ENCODE results near the gene XRRA1. TPM values are rescaled to one million over a fixed set of nuclear protein-coding genes. Genes with fewer than 3 reads are reported as not detected.

The XRRA1 gene
- total RNA-seq, 1 donor from 2014 or later = 7.0 TPM

DNA sequence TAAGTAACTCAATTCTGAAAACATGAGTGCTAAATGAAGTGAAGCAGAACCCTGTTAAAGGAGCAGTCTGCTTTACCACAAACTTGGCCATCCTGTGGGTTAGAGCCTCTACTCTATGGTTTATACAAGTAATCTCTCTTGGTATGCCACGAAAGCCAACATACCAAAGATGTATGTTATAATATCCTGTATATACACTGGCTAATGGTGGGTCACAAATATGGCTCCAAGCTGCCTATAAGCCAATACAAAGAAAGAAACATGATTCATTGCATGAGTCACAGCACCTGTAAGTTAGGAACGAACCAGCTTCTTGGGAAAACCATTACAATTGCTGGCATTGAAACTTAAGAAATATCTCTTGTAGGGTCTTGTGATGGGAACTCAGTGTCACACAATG, 16.1 kb downstream of the XRRA1 start:
- DNase-seq = no peak
- TF ChIP-seq, protein P1, sequence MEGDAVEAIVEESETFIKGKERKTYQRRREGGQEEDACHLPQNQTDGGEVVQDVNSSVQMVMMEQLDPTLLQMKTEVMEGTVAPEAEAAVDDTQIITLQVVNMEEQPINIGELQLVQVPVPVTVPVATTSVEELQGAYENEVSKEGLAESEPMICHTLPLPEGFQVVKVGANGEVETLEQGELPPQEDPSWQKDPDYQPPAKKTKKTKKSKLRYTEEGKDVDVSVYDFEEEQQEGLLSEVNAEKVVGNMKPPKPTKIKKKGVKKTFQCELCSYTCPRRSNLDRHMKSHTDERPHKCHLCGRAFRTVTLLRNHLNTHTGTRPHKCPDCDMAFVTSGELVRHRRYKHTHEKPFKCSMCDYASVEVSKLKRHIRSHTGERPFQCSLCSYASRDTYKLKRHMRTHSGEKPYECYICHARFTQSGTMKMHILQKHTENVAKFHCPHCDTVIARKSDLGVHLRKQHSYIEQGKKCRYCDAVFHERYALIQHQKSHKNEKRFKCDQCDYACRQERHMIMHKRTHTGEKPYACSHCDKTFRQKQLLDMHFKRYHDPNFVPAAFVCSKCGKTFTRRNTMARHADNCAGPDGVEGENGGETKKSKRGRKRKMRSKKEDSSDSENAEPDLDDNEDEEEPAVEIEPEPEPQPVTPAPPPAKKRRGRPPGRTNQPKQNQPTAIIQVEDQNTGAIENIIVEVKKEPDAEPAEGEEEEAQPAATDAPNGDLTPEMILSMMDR (IDR thresholded peaks at IDR 0.05; ENCODE audit: borderline replicate concordance) = no peak
- H3K27ac ChIP-seq (replicated peaks) = no peak overlapping the region
- H3K27me3 ChIP-seq (ENCODE audit: low read depth) = no peaks in the 10 kb centered on the region
- H3K4me1 ChIP-seq = peaks cover 4% of the 10 kb centered on the region
- no peak overlapping the region for H3K4me3 ChIP-seq
- H3K9me3 ChIP-seq (replicated peaks) = no peaks in the 10 kb centered on the region
- intact Hi-C loops (cut with micrococcal nuclease) = loop anchor here (5.0 kb wide), 1 partner anchor 100 kb away; no protein-coding TSS in a partner anchor
- H3K36me3 ChIP-seq = peaks cover 55% of the 10 kb centered on the region

DNA sequence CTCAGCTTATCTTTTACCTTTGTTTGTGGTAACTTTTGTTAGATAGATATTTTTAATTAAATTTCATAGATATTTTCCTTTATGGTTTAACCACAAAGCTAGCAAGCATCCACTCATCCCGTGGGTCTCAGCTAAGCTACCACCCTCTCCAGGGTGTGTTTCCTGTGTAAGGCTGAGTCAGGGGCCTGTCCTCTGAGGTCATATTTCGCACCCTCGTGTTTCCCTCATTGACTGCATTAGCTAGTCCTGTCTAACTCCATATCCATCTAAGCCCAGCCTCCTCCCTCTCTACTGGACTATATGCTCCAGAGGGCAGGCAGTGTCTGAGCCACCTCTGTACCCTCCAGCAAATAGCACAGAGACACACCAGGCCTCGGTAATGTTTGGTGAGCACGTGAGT, 16.7 kb downstream of the XRRA1 start:
- Histone ChIP-seq H3K9me3 (replicated peaks) (no peaks in the 10 kb centered on the region), H3K4me3 (no peak overlapping the region), H3K27ac (replicated peaks) (no peak overlapping the region), H3K36me3 (peaks cover 59% of the 10 kb centered on the region), H3K4me1 (peaks cover 3% of the 10 kb centered on the region), H3K27me3 (ENCODE audit: low read depth) (no peaks in the 10 kb centered on the region)
- intact Hi-C loops (cut with micrococcal nuclease) = loop anchor here (5.0 kb wide), 1 partner anchor 100 kb away; no protein-coding TSS in a partner anchor
- DNase-seq = no peak
- TF ChIP-seq, protein P1 (IDR thresholded peaks at IDR 0.05; ENCODE audit: borderline replicate concordance) = no peak

DNA sequence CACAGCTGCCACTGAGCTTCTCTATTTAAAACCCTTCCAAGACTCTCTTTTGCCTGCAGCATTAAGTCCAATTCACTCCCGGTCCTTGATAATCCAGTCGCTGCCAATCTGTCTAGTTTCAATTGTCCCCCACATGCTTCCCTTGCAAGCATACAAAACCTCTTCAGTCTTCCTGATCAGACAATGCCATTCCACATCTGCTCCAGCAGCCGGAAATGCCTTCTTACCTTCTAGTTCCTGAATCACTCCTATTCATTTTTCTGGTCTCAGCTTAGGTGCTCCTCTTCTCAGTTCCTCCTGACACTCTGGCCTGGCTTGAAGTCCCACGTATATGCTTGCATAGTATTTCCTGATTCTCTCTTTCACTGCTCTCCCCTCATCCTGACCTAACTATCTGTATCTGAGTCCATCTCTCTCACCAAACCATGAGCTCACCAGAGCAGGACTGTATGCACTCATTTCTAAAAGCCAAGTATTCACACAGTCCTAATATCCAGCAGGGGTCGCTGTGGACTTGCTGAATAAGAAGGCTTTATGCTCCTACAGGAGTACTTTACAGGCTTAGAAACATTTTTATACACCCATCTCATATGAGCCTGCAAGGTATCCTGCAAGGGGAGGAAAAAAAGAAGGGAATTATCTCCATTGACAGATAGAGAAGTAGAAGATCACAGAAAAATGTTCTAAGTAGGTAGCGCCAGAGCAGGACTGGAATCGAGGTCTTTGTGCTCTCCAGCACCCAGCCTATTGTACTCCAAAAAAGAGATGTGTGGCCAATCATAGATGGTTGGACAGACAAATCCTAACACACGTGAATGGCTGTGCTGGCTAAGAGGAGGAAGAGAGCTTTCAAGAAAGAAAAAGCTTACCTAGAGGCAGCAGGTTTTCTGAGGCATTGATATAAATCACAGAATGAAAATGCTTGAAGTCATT, 19.2 kb downstream of the XRRA1 start:
- TF ChIP-seq, protein P1 (IDR thresholded peaks at IDR 0.05; ENCODE audit: borderline replicate concordance) = peak; percentile 89
- H3K4me1 ChIP-seq = no peaks in the 10 kb centered on the region
- intact Hi-C loops (cut with micrococcal nuclease) = loop anchor here (5.0 kb wide), 1 partner anchor 103 kb away; no protein-coding TSS in a partner anchor
- H3K4me3 ChIP-seq = no peak overlapping the region
- H3K9me3 ChIP-seq (replicated peaks) = no peaks in the 10 kb centered on the region
- peaks cover 41% of the 10 kb centered on the region for H3K36me3 ChIP-seq
- no peaks in the 10 kb centered on the region for H3K27me3 ChIP-seq (ENCODE audit: low read depth)
- peak; percentile 19 for DNase-seq
- H3K27ac ChIP-seq (replicated peaks) = no peak overlapping the region

DNA sequence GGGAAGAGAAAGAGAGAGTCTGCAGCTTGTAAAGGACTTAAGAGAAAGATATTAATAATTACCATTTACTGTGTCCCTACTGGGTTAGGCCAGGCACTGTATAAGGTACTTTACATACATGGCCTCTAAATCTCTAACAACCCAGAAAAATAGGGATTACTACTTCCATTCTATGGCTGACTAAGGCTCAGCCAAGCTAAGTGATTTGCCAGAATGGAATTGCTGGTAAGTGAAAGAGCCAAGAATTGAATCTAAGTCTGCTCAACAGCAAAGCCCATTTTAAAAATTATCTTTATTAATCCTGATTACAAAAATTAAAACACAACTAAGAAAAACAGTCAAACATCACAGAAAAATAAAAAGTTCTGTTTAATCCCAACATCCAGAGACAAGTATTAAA, 21.4 kb downstream of the XRRA1 start:
- Histone ChIP-seq H3K4me1 (no peaks in the 10 kb centered on the region), H3K27me3 (ENCODE audit: low read depth) (no peaks in the 10 kb centered on the region), H3K4me3 (no peak overlapping the region), H3K27ac (replicated peaks) (no peak overlapping the region), H3K9me3 (replicated peaks) (no peaks in the 10 kb centered on the region), H3K36me3 (peaks cover 25% of the 10 kb centered on the region)
- TF ChIP-seq, protein P1 (IDR thresholded peaks at IDR 0.05; ENCODE audit: borderline replicate concordance) = no peak
- intact Hi-C loops (cut with micrococcal nuclease) = no loop called here
- no peak for DNase-seq

DNA sequence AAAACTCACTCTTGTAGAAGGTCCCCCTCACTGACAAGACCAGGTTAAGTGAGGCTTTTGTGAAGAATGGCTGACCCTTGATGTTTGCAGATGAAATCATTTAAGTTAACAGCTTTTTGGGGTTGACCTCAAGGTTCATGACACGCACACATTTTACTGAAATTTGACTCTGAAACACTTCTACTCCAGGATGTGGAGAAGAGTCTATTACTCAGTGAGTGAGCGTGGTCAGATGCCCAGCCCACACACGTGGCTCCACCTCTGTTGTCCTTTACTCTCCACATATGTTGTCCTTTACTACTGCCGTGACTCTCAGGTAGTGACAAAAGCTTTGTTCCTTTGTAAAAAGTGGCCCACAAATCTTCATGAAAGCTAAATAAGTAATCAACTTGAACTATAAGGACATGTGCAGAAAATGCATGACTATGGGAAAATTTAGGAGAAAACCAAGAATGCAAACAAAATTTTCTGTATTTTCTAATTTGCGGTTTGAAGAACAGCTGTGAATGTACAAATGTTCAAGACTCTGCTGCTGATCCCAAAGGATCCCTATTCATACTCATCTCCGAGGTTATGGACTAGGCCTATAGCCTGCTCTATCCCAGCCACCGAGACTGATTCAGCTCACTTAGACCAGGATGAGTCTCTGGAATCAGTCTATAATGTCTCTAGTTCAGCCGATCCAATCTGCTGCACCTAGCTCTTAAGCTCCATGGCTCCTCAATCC, 22.4 kb downstream of the XRRA1 start:
- DNase-seq = no peak
- Histone ChIP-seq H3K4me1 (no peaks in the 10 kb centered on the region), H3K27me3 (ENCODE audit: low read depth) (no peaks in the 10 kb centered on the region), H3K9me3 (replicated peaks) (no peaks in the 10 kb centered on the region), H3K4me3 (no peak overlapping the region), H3K36me3 (peaks cover 21% of the 10 kb centered on the region), H3K27ac (replicated peaks) (no peak overlapping the region)
- TF ChIP-seq, protein P1 (IDR thresholded peaks at IDR 0.05; ENCODE audit: borderline replicate concordance) = no peak
- intact Hi-C loops (cut with micrococcal nuclease) = no loop called here

Data from left ventricle myocardium inferior (tissue), 1 donor.